Measurements from ENCODE around the gene DLGAP1. TPM values are rescaled to one million over a fixed set of nuclear protein-coding genes. Genes with fewer than 3 reads are reported as not detected.

DLGAP1 gene
- total and polyA plus RNA-seq, 2 of the 8 experiments (the other 6 are each of a cell fraction or from before 2014, with no cell fraction given): 11.8 to 16.9 TPM

DNA sequence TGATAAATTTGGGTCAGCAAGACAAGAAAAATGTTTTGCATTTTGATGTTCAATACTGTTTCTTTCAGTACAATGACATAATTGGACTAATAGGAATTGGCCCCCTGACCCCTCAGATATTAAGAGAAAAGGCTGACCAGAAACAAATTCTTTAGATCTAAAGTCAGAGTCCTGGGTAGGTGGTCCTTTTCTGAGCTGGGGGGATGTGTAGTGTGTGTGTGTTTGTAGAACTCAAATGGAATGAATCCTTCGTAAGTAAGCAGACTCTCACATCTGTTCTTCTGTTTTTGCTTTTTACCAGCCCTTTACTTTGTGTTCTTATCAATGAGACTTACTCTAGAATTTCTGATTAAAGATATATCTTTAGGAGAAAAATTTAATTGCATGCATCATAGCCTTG, 677.4 kb downstream of the DLGAP1 start (continued):
- TF ChIP-seq, protein P1, sequence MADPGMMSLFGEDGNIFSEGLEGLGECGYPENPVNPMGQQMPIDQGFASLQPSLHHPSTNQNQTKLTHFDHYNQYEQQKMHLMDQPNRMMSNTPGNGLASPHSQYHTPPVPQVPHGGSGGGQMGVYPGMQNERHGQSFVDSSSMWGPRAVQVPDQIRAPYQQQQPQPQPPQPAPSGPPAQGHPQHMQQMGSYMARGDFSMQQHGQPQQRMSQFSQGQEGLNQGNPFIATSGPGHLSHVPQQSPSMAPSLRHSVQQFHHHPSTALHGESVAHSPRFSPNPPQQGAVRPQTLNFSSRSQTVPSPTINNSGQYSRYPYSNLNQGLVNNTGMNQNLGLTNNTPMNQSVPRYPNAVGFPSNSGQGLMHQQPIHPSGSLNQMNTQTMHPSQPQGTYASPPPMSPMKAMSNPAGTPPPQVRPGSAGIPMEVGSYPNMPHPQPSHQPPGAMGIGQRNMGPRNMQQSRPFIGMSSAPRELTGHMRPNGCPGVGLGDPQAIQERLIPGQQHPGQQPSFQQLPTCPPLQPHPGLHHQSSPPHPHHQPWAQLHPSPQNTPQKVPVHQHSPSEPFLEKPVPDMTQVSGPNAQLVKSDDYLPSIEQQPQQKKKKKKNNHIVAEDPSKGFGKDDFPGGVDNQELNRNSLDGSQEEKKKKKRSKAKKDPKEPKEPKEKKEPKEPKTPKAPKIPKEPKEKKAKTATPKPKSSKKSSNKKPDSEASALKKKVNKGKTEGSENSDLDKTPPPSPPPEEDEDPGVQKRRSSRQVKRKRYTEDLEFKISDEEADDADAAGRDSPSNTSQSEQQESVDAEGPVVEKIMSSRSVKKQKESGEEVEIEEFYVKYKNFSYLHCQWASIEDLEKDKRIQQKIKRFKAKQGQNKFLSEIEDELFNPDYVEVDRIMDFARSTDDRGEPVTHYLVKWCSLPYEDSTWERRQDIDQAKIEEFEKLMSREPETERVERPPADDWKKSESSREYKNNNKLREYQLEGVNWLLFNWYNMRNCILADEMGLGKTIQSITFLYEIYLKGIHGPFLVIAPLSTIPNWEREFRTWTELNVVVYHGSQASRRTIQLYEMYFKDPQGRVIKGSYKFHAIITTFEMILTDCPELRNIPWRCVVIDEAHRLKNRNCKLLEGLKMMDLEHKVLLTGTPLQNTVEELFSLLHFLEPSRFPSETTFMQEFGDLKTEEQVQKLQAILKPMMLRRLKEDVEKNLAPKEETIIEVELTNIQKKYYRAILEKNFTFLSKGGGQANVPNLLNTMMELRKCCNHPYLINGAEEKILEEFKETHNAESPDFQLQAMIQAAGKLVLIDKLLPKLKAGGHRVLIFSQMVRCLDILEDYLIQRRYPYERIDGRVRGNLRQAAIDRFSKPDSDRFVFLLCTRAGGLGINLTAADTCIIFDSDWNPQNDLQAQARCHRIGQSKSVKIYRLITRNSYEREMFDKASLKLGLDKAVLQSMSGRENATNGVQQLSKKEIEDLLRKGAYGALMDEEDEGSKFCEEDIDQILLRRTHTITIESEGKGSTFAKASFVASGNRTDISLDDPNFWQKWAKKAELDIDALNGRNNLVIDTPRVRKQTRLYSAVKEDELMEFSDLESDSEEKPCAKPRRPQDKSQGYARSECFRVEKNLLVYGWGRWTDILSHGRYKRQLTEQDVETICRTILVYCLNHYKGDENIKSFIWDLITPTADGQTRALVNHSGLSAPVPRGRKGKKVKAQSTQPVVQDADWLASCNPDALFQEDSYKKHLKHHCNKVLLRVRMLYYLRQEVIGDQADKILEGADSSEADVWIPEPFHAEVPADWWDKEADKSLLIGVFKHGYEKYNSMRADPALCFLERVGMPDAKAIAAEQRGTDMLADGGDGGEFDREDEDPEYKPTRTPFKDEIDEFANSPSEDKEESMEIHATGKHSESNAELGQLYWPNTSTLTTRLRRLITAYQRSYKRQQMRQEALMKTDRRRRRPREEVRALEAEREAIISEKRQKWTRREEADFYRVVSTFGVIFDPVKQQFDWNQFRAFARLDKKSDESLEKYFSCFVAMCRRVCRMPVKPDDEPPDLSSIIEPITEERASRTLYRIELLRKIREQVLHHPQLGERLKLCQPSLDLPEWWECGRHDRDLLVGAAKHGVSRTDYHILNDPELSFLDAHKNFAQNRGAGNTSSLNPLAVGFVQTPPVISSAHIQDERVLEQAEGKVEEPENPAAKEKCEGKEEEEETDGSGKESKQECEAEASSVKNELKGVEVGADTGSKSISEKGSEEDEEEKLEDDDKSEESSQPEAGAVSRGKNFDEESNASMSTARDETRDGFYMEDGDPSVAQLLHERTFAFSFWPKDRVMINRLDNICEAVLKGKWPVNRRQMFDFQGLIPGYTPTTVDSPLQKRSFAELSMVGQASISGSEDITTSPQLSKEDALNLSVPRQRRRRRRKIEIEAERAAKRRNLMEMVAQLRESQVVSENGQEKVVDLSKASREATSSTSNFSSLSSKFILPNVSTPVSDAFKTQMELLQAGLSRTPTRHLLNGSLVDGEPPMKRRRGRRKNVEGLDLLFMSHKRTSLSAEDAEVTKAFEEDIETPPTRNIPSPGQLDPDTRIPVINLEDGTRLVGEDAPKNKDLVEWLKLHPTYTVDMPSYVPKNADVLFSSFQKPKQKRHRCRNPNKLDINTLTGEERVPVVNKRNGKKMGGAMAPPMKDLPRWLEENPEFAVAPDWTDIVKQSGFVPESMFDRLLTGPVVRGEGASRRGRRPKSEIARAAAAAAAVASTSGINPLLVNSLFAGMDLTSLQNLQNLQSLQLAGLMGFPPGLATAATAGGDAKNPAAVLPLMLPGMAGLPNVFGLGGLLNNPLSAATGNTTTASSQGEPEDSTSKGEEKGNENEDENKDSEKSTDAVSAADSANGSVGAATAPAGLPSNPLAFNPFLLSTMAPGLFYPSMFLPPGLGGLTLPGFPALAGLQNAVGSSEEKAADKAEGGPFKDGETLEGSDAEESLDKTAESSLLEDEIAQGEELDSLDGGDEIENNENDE (IDR thresholded peaks at IDR 0.05; ENCODE audit: insufficient replicate concordance, low read length): no peak
- no peak for TF ChIP-seq KDM4A (IDR thresholded peaks at IDR 0.05; ENCODE audit: low read depth, low read length, severe bottlenecking)
